ENCODE results near the gene KDM3A.

The KDM3A gene

GRCh38 chr2:86523491-86523890 lies 82.3 kb downstream of the KDM3A start:
- DNase-seq, result no peak

GRCh38 chr2:86525421-86526340 lies 84.5 kb downstream of the KDM3A start:
- no peak for DNase-seq

GRCh38 chr2:86533589-86533988 lies 92.4 kb downstream of the KDM3A start:
- no peak for DNase-seq

GRCh38 chr2:86541334-86541733 lies 100.2 kb downstream of the KDM3A start:
- DNase-seq, result no peak
